Tibial nerve (tissue), 4 donors: Measurements from ENCODE around the gene PALB2.

Source experiments
- EP300 ChIP-seq, 2 donors: sonication (generic); formaldehyde crosslinking; IDR thresholded peaks; one replicate each; pipeline ENCODE4 v1.6.1; 2017; ENCODE audit warnings: antibody characterized with exemption in 2 of 2, mild to moderate bottlenecking in 1 of 2
- POLR2A ChIP-seq, 2 donors: fragments of 450-650 bp; IDR thresholded peaks; one replicate each; pipeline ENCODE4 v1.6.1; 2017; ENCODE audit warnings: antibody characterized with exemption in 2 of 2, mild to moderate bottlenecking in 2 of 2, moderate library complexity in 2 of 2
- TF ChIP-seq, protein P1 (sequence below), 5 experiments: fragments of 200-600 bp in 3 of 5; fragments of 450-650 bp in 2 of 5; sonication (generic) in 3 of 5; IDR thresholded peaks; one replicate each; pipeline ENCODE4 v1.5.1; 2016 to 2019; ENCODE audit warnings: antibody characterized with exemption in 5 of 5, mild to moderate bottlenecking in 3 of 5, moderate library complexity in 2 of 5

DNA sequence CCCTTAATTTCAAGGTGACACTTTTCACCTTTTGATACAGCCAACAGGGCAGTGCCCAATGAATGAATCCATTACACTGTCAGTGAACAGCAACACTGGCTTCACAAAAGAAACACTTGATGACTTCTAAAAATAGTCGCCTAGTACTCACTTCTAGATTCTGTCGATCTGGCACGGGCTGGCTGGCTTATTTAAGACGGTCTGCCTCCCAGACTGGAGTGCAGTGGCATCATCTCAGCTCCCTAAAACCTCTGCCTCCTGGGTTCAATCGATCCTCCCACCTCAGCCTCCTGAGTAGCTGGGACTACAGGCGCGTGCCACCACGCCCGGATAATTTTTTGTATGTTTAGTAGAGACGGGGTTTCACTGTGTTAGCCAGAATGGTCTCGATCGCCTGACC lies 46.9 kb downstream of the PALB2 start:
- TF ChIP-seq, protein P1, sequence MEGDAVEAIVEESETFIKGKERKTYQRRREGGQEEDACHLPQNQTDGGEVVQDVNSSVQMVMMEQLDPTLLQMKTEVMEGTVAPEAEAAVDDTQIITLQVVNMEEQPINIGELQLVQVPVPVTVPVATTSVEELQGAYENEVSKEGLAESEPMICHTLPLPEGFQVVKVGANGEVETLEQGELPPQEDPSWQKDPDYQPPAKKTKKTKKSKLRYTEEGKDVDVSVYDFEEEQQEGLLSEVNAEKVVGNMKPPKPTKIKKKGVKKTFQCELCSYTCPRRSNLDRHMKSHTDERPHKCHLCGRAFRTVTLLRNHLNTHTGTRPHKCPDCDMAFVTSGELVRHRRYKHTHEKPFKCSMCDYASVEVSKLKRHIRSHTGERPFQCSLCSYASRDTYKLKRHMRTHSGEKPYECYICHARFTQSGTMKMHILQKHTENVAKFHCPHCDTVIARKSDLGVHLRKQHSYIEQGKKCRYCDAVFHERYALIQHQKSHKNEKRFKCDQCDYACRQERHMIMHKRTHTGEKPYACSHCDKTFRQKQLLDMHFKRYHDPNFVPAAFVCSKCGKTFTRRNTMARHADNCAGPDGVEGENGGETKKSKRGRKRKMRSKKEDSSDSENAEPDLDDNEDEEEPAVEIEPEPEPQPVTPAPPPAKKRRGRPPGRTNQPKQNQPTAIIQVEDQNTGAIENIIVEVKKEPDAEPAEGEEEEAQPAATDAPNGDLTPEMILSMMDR (IDR thresholded peaks at IDR 0.05) = no peak
- no peak for TF ChIP-seq EP300 (IDR thresholded peaks at IDR 0.05)
- TF ChIP-seq POLR2A (IDR thresholded peaks at IDR 0.05) = no peak
